Measurements from ENCODE around the gene ELOVL3.
"Not testable (repeated sequence)": the region's sequence is repeated elsewhere in the genome, so short reads cannot be mapped to it uniquely, and the experiment has no call there.

Gene ELOVL3, protein sequence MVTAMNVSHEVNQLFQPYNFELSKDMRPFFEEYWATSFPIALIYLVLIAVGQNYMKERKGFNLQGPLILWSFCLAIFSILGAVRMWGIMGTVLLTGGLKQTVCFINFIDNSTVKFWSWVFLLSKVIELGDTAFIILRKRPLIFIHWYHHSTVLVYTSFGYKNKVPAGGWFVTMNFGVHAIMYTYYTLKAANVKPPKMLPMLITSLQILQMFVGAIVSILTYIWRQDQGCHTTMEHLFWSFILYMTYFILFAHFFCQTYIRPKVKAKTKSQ

DNA sequence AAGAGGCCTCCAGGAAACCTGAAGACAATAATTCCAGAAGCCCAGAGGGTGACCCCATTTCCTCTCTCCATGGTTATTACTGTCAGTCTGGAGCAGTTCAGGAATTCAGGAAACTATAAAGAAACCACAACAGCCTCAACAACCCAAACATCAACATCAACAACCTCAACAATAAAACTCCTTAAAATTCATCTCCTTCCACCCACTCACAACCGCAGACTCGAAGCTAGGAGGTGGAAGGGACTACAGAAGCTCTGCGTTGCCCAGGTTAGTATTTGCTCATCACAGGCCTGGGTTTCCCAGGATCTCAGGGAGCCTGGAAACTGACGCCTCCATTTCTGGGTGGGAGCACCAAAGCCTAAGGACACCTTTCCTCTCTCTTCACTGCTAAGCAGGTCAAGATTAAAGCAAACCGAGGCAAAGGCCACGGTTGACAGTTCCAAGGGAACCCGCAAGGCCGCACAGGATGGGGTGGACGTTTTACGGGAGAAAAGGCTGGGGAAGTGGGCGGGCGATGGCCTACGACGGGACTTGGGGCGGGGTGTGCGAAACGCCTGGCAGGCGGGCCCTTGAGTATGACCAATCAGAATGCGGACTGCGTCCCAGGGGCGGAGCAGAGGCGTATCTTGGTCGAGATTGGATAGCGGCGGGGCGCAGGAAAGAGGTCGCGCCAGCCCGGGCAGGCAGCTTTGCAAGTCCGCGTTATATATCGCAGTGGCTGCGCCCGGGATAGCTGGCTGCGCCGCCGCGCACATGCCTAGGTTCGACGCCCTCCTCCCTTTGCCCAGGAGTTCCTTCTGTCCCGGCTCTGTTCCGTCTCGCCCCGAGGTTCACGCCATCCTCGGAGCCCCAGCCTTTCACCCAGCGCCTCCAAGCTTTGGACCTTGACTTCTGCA is at the start of gene ELOVL3:
ELOVL3 (plus strand) TSS at position 654 of the 896 bp plus-strand sequence. CDS start 250 bp downstream, outside the sequence.
- DNase-seq (ENCODE audit: low spot score): peak; percentile 84

DNA sequence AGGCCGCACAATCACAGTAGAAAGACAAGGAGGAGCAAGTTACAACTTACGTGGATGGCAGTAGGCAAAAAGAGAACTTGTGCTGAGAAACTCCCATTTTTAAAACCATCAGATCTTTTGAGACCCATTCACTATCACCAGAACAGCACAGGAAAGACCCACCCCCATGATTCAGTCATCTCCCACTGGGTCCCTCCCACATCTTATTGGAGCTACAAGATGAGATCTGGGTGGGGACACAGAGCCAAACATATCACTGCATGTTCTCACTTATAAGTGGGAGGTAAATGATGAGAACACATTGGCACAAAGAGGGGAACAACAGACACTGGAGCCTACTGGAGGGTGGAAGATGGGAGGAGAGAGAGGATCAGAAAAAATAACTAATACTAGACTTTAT is 41.5 kb upstream of the ELOVL3 start:
- DNase-seq (ENCODE audit: low spot score): no peak

DNA sequence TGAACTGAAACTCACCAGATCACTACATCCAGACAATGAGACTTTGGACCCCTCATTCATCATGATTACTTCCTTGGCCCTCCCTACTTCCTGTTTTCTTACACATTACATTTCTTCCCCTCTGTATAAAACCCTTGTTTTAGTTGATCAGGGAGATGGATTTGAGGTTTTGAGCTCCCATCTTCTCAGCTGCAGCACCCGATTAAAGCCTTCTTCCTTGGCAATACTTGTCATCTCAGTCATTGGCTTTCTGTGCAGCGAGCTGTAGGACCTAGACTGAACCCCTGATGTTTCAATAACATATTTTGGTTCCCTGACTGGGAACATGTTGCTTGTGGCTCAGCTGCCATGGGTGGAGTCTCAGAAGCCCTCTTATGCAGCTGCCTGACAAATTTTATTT is 40.8 kb upstream of the ELOVL3 start:
- DNase-seq (ENCODE audit: low spot score): no peak

DNA sequence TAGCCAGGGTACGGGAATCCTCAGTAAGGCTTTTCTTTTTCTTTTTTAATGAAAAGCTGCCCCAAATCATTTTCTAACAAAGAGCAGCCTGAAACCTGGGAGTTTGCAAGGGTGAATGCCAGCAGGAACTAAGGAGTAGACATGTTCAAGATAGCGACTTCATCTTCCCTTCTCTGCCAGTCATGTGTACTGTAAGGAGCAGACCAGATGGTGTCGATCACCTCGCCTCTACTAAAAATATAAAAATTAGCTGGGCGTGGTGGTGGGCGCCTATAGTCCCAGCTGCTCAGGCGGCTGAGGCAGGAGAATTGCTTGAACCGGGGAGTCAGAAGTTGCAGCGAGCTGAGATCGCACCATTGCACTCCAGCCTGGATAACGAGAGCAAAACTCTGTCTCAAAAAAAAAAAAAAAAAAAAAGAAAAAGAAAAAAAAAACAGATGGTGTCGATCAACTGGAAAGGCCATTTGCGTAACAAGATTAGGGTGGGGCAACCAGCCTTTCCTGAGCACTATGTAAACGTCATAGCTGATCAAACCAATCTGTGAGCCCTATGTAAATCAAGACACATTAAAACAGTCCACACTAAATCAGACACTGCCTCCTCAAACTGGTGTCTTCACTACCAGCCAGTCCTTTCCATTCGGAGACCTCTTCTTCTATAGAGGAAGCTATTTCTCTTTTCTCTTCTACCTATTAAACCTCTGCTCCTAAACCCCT is 40.1 kb upstream of the ELOVL3 start:
- no peak for DNase-seq (ENCODE audit: low spot score)

DNA sequence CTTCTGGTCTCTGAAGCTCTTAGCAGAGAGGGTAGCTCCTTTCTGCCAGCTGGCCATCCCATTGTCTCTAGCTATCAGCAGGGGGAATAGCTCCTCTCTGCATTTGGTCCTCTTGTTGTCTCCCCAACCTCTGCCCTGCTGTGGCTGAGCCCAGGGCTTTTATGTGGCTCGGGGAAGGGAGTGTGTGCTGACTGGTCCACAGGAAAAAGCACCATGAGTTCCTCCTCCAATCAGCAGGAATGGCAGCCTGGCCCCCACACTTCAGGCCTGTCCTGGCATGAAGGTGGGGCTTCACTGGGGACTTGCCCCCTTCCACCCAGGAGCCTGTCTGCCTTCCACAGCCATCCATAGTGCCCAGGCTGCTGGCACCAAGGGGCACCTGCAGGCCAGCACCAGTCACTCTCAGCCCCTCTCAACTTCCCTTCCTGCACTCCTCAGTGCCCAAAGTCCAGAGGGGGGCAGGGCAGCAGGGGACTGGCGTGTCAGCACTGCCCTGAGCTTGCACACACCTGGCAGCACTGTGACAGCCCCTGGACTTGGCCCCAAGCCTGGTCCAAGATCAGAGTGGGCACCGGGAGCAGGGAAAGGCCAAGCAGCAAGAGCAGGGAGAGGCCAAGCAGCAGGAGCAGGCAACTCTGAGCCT is 37.7 kb upstream of the ELOVL3 start:
- DNase-seq (ENCODE audit: low spot score): no peak

DNA sequence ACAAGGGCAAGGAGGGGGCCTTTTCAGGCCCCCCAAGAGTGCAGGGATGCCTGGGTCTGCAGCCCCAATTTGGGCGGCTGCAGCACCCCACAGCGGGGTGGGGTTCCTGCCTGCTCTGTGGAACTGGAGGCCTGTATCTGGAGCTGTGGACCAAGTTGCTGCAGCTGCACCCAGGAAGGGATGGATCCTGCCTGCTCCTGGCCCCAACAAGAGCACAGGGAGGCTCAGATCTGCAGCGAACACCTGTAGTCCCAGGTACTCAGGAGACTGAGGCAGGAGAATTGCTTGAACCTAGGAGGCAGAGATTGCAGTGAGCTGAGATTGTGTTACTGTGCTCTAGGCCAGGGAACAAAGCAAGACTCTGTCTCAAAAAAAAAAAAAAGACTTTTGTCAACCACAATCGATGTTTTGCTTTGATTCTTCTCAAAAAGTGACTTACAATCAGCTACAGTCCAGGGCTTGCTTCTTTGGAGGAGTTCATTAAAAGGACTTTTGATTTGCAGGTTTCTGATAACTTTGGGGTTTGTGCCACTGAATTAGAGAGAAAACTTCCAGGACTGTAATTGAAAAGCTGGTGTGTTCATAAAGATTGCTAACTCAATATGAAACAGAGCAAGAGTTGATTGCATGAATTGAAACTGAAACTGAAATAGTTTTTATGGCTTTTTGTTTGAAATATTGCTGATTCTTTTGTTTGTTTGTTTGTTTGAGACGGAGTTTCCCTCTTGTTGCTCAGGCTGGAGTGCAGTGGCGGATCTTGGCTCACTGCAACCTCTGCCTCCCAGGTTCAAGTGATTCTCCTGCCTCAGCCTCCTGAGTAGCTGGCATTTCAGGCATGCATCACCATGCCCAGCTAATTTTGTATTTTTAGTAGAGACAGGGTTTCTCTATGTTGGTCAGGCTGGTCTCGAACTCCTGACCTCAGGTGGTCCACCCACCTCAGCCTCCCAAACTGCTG is 36.9 kb upstream of the ELOVL3 start:
- DNase-seq (ENCODE audit: low spot score): not testable (repeated sequence)

DNA sequence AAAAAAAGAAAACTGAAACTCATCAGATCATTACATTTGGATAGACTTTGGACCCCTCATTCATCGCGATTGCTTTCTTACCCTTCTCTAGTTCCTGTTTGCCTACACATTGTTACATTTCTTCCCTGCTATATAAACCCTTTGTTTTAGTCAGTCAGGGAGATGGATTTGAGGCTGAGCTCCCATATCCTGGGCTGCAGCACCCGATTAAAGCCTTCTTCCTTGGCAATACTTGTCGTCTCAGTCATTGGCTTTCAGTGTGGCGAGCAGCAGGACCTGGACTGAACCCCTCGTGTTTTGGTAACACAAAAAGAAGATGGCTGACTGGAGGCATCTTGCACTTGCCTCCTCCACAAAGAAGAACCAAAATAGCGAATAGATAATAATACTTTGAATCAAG is 34.1 kb upstream of the ELOVL3 start:
- no peak for DNase-seq (ENCODE audit: low spot score)

DNA sequence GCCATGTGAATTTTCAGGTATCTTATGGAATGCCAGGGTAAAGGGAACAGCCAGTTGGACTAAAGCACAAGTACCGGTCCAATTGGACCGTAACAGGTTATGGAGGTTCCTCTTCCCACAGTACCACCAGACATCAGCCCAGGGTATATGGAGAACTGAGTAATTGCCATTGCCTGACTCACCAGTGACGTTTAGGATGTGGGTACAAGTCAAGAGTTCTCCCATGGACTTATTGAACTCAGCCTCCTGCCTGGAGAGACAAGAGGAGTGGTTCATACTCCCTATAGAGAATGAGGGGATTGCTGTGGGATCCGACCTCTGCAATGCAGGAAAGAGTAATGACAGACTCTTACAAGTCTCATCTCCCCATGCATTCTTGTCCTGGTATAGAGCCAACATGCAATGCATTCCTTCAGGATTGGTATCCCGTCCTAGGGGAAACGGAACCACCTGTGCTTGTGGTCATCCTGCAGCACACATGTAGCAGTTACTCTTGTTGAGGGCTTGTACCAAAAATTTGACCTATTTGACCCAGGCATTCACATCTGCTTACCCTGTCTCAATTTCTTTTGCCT is 30.7 kb upstream of the ELOVL3 start:
- DNase-seq (ENCODE audit: low spot score): no peak

DNA sequence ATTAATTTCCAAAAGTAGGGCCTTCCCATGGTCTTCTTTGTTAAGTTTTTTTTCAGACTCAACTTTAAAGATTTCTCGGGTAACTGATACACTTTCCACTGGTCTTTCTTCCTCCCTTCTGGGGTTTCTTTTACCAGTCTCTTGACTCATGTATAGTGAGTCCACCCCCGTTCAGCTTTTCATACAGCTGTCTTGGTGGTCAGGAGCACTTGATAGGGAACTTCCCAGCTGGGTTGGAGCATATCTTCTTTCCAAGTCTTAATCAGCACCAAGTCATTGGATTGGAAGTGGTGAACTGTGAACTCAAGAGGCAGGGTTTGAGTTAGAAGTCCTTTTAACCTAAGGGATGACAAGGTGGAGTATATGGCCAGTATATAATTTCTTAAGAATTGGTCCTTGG is 29.2 kb upstream of the ELOVL3 start:
- no peak for DNase-seq (ENCODE audit: low spot score)

DNA sequence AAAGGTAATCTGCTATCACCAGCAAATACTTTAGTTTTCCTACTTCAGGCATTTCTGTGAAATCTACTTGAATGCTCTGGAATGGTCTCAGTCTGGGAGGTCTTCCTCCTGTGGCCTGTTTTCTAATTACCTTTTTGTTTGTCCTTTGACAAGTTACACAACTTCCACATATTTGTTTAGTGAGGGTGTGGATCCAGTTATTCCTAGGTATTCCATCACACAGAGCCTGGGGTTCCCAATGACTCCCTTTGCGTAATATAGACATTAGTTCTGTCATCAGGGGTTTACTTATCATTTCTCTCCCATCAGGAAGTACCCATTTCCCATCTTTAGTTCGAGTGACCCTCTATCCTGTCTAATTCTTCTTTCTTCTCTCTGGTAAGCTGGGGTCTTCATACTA is 28.1 kb upstream of the ELOVL3 start:
- DNase-seq (ENCODE audit: low spot score): no peak

DNA sequence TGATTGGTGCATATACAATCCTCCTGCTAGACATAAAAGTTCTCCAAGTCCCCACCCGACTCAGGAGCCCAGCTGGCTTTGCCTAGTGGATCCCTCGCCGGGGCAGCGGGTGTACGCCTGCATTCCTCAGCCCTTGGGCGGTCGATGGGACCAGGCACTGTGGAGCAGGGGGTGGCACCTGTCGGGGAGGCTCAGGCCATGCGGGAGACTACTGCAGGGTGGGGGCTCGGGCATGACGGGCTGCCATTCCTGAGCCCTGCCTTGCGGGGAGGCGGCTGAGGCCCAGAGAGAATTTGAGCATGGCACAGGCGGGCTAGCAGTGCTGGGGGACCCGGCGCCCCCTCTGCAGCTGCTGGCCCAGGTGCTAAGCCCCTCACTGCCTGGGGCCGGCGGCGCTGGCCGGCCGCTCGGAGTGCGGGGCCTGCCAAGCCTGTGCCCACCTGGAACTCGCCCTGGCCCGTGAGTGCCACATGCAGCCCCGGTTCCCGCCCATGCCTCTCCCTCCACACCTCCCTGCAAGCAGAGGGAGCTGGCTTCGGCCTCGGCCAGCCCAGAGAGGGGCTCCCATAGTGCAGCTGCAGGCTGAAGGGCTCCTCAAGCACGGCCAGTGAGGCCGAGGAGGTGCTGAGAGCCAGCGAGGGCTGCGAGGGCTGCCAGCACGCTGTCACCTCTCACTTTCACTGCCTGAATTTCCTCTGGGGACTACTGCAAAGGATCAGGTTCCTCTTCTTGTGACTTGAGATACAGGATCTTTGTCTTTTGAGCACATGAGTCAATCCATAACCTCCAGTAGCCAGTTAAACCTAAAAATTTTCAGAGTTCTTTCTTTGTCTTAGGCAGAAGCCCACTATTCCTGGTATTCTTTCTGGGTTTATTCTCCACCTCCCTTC is 25.1 kb upstream of the ELOVL3 start:
- DNase-seq (ENCODE audit: low spot score): no peak

DNA sequence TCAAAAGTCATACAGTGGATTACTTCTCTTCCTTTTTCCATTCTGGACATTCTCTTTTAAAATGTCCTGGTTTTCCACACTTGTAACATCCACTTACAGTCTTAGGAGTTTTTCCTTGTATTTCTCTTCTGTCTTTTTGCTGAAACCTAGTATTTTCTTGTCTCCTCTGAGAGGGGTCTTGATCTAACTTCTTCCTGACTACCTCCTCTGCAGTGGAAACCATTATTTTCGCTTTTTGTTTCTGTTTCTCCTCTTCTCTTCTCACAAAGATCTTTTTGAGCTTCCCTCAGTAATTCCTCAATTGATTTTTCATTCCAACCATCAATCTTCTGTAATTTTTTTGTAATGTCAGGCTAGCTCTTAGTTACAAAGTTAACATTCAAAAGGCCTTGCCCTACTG is 23.7 kb upstream of the ELOVL3 start:
- DNase-seq (ENCODE audit: low spot score): no peak

DNA sequence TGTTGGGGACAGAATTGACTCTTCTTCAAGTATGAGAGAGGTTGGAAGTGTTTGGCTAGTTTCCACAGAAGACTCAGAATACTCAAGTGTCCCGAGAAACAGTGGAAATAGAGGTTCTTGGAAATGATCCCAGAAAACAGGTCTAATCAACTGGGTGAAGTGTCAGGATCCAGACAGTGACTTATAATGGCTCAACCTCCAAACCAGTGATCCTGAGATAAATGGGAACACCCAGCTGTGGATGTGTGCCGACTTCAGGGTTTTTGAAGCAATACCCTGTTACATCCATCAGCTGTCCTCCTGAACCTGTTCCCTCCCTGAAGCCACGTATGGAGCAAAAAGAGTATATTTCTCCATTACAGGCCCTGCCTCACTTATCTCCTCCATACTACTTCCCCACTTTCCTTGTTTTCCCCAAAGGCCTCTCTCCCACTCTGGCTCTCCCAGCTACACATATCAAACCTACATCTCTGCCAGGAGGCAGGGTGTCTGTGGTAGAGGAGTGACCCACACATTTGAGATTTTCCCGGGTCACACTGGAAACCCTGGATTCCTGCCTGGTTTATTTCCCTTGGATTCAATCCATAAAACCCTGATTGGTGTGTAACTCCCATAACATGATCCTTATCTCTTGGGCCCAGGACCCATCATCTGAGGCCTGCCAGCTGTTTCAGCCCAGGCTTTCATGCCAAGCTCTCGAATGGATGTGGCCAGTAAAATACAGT is 17.6 kb upstream of the ELOVL3 start:
- DNase-seq (ENCODE audit: low spot score): no peak

DNA sequence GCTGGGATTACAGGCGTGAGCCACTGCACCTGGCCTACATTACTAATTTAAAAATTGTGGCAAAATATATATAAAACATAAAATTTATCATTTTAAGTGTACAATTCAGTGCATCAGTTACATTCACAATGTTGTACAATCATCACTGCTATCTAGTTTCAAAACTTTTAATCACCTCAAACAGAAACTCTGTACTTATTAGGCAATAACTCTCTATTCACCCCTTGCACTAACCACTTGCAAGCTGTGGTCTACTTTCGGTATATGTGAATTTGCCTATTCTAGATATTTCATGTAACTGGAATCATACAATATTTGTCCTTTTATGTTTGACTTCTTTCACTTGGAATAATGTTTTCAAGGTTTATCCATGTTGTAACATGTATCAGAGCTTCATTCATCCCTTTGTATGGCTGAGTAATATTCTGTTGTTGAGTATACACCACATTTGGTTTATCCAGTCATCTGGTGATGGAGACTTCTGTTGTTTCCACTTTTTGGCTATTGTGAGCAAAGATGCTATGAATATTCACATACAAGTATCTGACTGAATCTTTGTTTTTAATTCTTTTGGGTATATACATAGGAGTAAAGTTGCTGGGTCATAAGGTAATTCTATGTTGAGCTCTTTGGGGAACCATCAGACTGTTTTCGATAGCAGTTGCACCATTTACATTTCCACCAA is 14.3 kb upstream of the ELOVL3 start:
- DNase-seq (ENCODE audit: low spot score): no peak

DNA sequence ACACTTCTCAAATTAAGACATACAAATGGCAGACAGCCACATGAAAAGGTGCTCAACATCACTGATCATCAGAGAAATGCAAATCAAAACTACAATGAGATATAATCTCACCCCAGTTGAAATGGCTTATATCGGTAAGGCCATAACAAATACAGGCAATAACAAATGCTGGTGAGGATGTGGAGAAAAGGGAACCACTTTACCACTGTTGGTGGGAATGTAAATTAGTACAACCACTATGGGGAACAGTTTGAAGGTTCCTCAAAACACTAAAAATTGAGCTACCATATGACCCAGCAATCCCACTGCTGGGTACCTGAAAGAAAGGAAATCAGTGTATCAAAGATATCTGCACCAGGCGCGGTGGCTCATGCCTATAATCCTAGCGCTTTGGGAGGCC is 12.5 kb upstream of the ELOVL3 start:
- DNase-seq (ENCODE audit: low spot score): not testable (repeated sequence)

DNA sequence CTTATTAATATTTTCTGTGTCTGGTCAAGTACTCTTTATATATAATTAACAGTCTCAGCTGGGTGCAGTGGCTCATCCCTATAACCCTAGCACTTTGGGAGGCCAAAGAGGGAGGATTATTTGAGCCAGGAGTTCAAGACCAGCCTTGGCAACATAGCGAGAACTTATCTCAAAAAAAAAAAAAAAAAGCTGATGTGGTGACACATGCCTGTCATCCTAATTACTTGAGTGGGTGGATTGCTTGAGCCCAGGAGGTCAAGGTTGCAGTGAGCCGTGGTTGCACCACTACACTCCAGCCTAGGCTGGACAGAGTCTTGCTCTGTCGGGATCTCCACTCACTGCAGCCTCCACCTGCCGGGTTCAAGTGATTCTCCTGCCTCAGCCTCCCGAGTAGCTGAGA is 6.7 kb upstream of the ELOVL3 start:
- DNase-seq (ENCODE audit: low spot score): no peak

DNA sequence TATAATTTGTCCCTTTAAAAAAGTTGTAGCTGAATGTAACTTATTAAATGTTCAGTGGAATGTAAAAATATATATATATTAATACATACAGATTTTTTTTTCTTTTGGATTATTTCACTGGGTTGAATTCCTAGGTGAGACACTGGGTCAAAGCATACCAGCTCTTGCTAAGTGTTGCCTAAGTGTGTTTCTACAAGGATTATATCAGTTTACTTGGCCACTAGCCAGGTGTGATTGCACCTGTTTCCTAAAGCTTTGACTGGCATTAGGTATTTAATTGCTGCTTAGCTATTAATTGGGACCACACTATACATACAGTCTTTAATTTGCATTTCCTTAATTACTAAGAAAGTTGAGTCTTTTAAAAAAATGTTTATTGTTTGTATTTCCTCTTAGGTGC is 5.5 kb upstream of the ELOVL3 start:
- no peak for DNase-seq (ENCODE audit: low spot score)

DNA sequence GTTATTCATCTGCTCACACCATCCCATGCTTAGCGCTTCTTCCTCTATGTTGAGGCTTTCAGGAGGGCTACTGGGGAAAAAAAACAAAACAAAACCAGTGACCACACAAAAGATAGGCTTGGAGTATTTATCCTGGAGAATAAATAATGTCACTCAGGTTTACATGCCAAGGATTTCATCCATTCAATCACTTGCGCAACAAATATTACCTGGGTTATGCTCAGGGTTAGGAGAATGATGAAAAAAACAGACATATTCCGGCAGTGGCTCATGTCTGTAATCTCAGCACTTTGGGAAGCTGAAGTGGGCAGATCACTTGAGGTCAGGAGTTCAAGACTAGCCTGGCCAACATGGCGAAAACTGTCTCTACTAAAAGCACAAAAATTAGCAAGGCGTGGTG is 3.3 kb upstream of the ELOVL3 start:
- no peak for DNase-seq (ENCODE audit: low spot score)

DNA sequence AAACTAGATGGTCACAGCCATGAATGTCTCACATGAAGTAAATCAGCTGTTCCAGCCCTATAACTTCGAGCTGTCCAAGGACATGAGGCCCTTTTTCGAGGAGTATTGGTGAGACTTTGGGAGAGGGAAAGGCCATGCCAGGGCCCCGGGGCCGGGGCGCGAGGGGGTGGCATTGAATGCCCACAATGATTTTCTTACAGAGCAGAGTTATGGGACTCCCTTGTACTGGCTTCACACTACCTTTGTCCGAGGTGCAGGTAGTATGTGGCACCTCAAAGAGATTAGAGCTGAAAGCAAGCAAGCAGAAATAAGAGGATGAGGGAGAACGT is 407 bp downstream of the ELOVL3 start:
- DNase-seq (ENCODE audit: low spot score): no peak

All from hematopoietic multipotent progenitor cell treated with erythropoietin and hydrocortisone succinate and interleukin-3 and kit ligand, for 15 days (in vitro differentiated cells).